GM18499 (cell line): ENCODE data around the gene PRIMA1.

ENCODE experiments used
- ATAC-seq: cut with Tn5 transposase; IDR thresholded peaks from one replicate; pipeline ENCODE4 v1.9.1; 2021; ENCODE audit warnings: moderate number of reproducible peaks; ENCODE audit not compliant: insufficient read depth, unreplicated experiment

PRIMA1 gene

DNA sequence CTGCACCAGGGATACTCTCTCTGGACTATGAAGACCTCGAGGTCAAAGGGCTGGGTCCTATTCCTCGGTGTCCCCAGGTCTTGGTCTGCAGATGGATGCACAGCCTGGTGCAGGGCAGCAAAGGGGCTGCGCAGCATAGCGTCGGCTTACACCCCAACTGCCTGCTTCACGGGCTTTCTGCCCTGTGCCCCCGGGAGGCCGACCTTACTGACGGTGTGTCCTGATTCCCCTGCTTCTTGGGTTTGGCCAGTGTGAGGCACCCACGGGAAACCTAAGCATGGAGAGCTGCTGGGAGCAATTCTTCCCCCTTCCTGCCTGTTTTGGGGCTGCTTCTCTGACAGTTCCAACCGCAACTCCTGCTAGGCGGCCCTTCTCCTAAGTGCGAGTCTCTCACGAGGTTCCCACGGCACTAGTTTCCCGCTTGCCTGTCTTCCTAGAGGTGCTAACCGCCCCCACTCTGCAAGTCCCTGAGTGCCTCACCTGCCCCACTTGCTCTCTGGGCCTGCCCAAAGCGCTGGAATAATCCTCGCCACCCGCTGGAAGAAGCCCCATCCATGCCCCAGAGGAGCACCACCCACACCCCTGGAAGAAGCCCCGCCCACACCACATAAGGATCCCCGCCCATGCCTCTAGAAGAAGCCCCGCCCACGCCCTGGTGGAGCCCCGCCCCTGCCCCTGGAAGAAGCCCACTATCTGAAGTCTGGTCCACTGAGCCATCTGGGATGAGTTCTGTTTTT is 54.0 kb downstream of the PRIMA1 start:
- ATAC-seq, result no peak

DNA sequence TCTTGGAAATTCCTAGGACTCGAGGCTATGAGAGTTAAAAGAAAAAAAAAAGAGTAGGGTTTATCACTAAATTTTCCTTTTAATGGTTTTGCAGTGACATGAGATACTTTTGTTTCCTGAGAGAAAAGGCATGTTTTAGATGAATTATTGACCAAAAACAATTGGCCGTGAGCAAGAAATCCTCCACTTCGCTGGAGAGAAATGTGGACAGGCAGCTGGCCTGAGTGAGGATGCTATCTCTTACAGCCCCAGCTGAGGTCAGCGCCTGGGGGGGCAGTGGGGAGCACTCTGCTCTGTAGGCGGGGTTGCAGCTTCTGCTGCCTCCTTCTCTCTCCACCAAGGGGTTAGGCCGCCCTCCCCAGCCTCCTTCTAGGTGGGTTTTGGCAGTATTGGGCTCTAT is 54.7 kb downstream of the PRIMA1 start:
- ATAC-seq, result no peak

DNA sequence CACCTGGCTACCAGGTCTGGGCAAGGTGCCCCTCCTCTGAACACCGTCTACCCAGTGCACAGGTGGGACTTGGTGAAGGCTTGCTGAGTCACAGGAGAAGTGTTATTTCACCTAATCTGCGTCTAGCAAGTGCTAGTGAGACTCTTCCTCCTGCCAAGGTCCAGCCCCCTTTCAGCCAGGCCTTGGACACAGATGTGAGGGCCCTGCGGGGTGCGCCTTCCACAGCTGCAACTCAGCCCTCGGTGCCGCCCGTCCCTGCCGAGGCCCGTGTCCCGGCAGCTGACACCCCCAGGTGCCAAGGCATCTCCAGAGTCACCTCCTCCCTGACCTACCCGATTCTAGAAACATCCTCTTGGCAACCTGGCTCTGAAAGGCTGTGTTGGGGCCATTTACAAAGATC is 55.1 kb downstream of the PRIMA1 start:
- no peak for ATAC-seq

DNA sequence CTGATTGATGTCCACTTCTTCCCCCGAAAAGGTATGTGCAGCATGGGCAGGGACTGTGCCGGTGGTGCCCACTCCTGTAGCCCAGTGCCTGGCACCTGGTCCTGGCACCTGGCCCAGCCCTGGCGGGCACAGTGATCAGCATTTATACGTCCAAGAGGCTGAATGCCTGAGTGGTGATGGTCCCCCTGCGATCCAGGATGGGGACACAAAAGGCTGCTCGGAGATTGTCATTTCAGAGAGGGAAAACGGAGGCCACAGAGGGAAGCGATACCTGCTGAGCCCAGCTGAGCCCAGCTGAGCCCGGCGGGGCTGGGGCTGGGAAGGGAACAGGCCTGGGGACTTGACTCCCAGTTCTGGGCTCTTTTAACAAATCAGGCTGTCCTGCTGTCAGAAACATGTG is 55.8 kb downstream of the PRIMA1 start:
- no peak for ATAC-seq

DNA sequence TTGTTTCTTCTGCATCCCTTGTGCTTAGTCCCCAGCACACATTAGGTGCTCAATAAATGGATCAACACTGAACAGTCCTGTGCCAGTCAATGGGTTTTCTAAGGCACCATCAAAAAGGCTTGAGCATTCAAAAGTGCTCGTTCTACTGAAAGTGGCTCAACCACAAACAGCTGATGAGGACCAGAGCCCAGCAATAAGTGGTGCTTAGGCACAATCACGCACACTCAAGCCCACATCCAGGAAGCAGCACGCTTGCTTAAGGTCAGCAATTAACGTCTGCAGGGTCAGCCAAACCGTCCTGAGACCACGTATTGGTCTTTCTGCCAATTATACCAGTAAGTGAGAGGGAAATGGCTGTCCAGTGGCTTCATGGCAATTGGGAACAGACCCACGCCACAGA is 56.5 kb downstream of the PRIMA1 start:
- ATAC-seq, result no peak

DNA sequence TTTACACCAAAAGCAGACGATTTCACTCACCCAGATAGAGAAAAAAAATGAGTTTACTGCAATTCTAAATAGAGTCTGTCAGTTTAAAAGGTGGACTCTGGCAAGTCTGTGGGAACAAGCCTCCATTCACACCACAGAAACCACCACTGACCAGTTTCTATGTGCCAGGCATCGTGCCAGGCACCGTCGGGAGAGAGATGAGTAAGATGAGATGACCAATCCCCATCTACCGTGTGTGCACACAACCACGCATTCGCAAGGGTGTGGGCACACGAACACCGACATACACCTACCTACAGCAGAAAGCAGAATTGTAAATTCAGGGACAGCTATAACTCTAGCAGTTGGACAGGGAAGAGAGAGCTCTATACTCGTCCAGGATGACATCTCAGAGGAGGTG is 58.3 kb downstream of the PRIMA1 start:
- no peak for ATAC-seq

DNA sequence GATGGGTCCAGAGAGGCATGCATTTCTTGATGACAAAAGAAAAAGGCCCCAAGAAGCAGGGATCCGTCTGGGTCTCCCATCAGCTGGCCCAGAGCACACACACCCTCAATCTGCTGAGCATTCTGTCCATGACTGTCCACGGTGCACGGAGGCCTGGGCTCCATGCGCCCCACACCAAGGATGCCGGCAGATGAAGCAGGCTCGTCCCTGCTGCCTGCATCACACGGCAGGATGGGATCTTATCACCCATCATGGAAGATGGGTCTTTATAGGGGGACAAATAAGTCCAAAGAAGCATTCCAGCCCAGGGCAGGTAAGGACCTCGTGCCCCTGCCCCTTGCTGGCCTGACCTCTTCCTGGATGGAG is 59.7 kb downstream of the PRIMA1 start:
- ATAC-seq, result no peak

DNA sequence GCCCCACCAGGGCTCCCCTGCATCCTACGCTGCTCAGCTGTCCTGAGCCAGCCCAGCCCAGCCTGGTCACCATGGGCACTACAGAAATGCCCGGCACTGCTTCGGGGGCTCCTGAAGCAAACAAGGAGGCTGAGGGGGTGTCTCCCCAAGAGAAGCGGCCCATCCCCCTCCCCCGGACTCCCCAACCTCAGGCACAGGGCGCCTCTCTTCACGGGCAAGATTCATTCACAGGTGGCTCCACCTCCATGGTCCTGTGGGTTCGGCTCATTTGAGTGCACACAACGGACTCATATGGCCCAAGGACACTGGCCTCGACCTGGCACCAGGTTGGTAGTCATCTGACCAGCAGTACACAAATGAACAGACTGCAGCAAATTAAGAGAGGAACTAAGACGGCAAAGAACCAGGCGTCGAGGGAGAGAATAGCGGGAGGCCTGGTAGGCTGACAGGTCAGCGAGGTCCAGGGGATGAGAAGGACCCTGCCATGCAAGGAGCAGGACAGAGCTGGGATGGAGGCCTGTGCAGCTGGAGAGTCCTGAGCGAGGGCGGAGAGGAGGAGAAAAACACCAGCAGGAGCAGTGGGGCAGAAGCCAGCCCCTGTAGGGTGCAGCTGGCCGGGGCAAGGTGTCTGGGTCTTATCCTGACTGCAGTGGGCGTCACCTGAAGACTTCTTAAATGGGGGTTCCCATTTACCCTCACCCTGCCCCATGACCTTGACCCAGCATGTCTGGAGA is 60.2 kb downstream of the PRIMA1 start:
- ATAC-seq, result no peak

DNA sequence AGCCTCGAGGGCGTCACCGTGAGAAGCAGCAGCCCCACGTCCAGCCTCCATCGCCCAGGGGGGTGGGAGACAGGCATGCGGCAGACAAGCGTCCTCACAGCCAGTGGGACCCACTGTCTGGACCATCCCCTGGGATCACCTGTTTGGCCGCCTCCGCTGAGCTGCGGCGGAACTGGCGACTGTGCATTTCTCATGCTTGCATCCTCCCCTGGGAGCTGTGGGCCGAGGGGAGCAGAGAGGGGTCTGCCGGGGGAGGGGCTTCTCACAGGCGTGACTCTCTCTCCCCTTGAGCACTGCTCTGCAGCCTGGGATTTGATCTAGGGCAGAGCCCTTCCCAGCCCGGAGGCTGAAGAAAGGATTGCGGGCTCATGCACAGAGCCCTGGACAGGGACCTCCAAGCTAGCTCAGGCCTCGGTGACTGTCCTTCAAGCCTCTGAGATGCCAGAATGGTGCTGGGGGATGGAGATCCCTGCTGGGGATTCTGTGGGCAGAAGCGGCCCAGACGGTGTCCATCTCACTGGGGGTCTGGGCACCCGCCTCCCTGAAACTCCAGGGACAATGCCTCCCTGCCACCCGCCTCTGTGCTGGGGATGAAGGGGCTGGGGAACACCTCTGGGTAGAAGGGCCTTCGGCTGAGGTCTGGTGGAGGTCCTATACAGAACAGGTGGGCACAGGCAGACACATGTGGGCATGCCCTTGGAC is 61.1 kb downstream of the PRIMA1 start:
- ATAC-seq, result no peak

DNA sequence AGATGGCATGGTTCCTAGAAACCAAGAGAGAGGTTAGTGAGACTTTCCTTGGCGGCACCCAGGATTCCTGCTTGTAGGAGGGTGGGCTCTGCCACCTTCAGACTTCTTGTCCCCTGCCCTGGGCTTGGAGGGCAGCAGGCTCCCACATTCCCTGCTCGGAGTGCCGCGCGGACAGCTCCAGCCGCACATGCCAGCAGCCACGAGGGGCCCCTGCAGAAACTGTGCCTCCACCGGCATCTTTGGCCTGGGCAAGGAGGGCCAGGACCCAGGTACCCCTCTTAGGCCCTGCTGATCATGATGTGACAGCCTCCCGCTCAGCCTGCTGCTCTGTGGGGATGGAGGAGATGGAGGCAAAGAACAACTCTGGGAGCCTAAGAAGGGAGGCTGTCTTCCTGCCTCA is 62.3 kb downstream of the PRIMA1 start:
- no peak for ATAC-seq

DNA sequence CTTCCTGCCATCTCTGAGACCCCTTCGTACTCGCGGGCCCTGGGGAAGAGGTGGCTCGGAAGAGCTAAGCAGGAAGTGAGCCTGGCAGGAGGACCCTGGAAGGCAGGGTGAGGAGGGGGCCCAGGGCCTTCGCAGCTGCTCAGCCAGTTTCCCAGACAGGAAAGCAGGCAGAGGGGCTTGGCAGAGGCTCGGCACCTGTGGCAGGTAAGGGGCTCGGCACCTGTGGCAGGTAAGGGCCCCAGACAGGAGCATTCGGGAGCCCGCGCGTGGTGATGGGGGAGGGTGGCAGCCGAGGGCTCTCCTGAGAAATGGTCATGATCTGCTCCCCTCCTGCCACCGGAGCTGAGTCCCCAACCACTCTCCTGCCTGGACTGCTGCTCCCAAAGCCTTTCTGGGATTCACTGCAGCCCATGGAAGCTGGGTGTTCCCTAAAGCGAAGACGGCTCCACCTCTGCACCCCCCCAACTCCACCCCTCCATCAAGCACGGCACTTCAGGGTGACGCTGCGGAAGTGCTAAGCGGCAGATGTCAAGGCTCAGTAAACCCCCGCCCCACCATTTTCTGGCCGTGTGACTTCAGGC is 63.2 kb downstream of the PRIMA1 start:
- ATAC-seq, result no peak

DNA sequence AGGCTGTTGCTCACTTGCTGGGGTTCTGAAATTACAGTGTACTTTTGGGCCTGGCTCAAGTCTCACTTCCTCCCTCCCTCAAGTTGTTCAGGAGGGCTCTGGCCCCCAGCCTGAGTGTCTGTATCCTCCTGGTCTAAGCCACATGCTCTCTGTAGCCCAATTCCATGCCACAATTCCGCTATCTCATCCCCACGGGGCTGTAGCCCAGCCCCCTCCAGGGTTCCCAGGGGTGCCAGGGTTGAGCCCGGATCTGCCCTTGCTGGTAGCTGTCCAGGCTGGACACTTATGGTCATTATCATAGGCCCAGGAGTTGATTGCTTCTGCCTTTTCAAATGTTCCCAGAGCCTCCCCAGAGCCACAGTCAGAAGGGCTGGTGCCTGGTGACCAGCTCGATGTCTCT is 65.3 kb downstream of the PRIMA1 start:
- no peak for ATAC-seq

DNA sequence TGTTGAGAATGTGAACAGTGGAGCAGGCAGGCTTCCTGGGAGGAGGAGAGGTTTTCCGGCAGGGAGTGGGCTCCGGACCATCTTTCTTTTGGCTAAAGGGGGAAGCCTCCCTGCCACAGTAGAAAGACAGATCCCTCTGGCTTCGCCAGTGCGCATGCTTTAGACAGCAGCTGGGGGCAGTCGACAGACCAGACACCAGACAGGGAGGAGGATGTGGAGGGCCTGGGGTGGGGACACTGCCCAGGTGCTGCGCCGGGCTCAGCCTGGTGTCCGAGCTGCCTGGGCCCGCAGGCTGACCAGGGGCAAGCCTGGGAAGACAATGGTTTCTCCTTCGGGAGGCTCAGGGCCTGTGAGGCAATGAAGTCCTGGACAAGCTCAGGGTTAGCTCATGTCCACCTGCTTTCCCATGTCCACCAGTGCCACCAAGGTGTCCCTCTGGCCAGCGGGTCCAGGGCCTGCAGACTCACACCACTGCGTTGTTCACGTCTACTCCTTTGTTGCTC is 67.3 kb downstream of the PRIMA1 start:
- ATAC-seq, result no peak

DNA sequence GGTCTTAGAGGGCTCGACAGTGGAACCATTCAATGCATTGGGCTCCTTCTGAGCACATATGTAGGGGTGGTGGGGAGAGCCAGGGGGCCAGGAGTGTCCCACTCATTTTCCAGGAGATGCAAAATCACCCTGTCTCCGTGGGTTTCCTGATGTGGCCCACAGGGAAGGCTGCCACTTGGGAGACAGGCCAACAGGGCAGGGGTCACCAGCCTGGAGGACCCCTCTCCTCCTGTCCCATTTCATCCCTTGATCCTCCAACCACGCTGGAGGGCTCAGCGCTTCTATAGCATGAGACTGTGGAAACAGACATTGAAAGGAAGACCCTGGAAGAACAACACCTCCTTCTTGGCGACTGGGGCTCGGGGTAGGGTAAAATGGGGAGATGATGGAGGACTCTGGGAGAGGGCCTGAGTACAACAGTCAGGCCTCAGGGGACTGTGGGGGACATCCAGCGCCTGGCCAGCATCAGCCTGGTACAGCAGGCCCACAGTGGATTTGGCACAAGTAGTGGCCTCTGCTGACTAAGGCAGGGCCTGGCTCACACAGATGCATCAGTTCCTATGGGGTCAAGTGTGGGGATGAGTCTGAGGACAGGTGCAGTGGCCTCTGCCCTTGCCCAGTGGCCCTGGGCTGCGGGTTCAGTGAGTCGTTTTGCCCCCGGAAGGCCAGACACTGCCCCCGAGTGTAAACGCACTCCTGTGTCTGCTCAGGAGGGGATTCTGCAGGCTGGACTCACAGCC is 68.0 kb downstream of the PRIMA1 start:
- no peak for ATAC-seq

DNA sequence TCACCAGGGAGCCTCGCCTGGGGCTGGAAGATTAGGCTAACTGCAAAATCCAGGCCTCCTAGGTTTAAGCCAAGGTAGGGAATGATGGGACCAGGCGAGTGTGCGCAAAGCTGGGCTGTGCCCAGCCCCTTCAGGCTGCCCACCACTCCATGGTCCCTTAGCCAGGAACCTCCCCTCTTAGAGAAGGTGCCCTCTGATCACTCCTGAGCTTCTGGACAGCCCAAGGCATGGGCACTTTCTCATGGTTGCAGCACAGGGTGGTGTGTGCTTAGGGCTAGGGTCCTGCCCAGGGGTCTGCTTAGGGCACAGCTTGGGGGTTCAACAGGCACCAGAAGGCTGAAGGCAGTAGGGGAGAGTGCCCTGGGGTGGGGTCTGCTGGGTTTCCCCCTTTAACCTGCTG is 69.0 kb downstream of the PRIMA1 start:
- ATAC-seq, result no peak

DNA sequence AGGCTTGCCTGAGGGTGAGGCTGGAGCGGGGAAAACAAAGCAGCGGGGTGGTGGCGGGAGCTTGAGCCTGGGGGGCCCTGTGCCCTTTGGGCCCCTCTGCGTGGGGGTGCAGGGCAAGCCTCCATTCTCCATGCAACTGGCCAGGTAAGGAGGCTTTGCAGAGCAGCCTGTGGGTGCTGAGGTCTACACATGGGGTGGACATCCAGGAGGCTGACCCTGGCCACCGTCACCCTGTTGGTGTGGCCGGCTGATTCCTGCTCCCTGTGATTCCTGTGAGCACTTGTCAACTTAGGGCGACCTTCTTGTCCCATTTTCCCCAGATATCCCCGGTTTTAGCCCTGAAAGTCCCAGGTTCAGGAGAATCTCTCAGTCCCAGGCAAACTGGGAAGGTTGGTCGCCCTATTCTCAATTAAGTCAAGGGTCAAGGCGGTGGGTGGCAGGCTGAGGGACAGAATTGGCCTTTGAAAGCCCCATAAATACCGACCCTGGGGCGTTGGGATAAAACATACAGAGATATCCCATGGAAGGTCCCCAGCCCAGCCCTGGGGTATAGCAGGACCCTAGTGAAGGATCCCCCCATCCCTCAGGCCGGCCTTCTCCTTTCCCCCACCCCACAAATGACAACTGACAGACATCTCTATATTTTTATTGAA is 70.5 kb downstream of the PRIMA1 start:
- ATAC-seq, result no peak

DNA sequence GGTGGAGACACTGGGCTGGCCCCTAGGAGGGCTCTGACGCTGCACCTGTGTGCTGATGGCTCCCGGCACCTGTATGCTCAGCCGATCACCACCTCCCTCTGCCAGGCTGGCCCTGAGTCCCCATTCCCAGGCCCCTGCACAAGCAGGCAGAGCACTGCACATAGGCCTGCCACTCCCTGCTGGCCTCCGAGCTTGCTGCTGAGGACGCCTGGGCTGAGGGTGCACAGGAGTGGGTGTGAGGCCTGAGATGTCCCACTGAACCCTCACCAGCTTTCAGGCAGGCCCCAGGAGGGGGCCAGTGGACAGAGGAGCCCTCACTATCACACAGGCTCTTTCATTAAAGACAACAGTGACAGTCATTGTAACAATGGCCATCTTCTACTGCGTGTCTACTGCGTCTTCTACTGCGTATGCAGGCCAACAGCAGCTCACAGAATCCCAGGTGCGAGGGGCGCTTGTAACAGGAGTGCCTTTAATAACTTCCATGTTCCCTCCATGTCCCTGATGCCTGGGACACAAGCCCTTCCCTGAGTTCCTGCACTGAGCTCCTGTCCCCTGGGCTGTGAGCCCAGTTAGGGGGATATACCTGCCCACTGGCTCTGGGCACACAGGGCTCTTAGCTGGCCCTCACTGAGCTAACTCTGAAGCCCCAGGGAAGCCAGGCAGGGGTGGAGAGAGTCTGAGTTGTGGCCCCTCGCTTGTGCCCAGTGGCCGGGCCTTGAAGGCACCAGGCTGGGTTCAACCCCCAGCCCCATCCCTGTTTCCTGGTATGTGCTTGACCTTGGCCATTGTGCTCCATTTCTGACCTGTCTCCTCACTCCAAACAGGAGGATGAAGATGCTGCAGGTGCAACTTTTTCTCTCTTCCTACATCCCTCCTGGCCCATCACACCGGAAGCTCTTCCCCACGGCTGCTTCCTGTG is 71.3 kb downstream of the PRIMA1 start:
- ATAC-seq, result no peak

DNA sequence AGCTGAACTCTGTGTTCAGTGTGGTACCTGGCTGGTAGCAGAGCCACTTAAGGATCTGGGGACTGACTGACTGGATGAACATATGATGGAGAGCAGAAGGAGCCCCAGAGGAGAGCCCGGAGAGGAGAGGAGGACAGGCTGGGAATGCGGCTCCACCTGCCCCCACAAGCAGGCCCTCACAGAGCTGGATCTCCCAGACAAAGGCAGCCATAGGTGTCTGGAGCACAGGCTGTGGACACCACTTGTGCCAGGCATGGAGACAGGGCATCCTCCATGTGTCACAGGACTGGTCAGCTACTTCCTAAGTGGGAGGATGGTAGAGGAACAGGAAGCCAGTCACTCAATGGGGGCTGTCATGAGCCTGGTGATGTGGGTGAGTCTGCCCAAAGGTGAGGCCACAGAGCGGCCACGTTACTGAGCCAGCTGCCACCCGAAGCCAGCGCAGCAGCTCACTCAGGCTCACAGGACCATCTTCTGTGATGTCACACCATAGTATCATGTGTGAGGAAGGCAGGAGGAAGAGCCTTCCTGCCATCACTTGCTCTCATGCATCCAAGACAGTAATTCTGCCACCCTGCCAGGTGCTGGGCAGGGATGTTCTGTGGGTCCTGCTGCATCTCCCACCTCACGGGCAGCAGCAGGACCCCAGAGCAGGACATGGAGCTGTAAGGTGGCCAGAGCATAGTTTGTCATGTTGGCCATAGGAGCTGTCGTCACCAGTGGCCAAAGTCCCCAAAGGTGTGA is 72.1 kb downstream of the PRIMA1 start:
- no peak for ATAC-seq
